HL-60 (cell line): ENCODE results near the gene IDH3G.
A peak's percentile ranks its signal among the peaks of the same experiment; 100 is the strongest.

Experiments used
- DNase-seq, 2 experiments: peaks; one replicate each; pipeline ENCODE4 v3.0.0-alpha.2; 2010 to 2020; ENCODE audit warnings: low read depth in 1 of 2, low spot score in 1 of 2
- H3K27ac ChIP-seq: fragments of 250-450 bp; sonication (Bioruptor Pico); replicated peaks from 2 replicates; pipeline ENCODE4 v1.5.1; 2020; ENCODE audit warnings: mild to moderate bottlenecking, moderate library complexity
- H3K27me3 ChIP-seq: fragments of 250-450 bp; sonication (Bioruptor Pico); 2 replicates; pipeline ENCODE4 v1.5.1; 2021; ENCODE audit warnings: mild to moderate bottlenecking, moderate library complexity; ENCODE audit not compliant: insufficient read depth, poor library complexity, severe bottlenecking
- H3K4me3 ChIP-seq: replicated peaks from 2 replicates; pipeline ENCODE4 v1.5.1; 2011; ENCODE audit warnings: mild to moderate bottlenecking, control low read depth, low read length; ENCODE audit not compliant: insufficient read depth
- CTCF ChIP-seq: IDR thresholded peaks from one replicate; pipeline ENCODE4 v1.5.1; 2011; ENCODE audit warnings: low read length, control low read depth, inconsistent platforms; ENCODE audit not compliant: insufficient read depth
- GABPA ChIP-seq: IDR thresholded peaks from 2 replicates; pipeline ENCODE4 v1.6.1; 2012; ENCODE audit warnings: low read depth
- POLR2AphosphoS5 ChIP-seq: IDR thresholded peaks from 2 replicates; pipeline ENCODE4 v1.6.1; 2012; ENCODE audit warnings: low read depth
- REST ChIP-seq: IDR thresholded peaks from 2 replicates; pipeline ENCODE4 v1.6.1; 2012; ENCODE audit warnings: low read depth; ENCODE audit not compliant: insufficient replicate concordance
- SPI1 ChIP-seq: IDR thresholded peaks from 2 replicates; pipeline ENCODE4 v1.6.1; 2012; ENCODE audit warnings: low read depth, mild to moderate bottlenecking, borderline replicate concordance

IDH3G gene

GRCh38 chrX:153830640-153831428 lies 36.7 kb upstream of the IDH3G start:
- no peak for DNase-seq
- Histone ChIP-seq H3K27me3 (peaks cover 18% of the 10 kb centered on the region), H3K27ac (no peak overlapping the region), H3K4me3 (no peak overlapping the region)
- TF ChIP-seq SPI1: no peak
- no peak for TF ChIP-seq CTCF
- TF ChIP-seq GABPA: no peak
- no peak for TF ChIP-seq POLR2AphosphoS5
- no peak for TF ChIP-seq REST

- TF ChIP-seq REST (no peak), CTCF (no peak), SPI1 (no peak), GABPA (no peak), POLR2AphosphoS5 (no peak)
- no peak for DNase-seq
- Histone ChIP-seq H3K4me3 (peak within 1 kb of the TSS; percentile 6; the same call in 1 of the 2 replicates), H3K27ac (no peak within 1 kb of the TSS), H3K27me3 (peaks cover 22% of the 10 kb centered on the region)
Observed at GRCh38 chrX:153829799-153830639, 35.8 kb upstream of the IDH3G start, which contains the start of gene PDZD4. Gene PDZD4 (minus strand): TSS chrX:153830544. CDS start chrX:153830298, 246 bp downstream.

GRCh38 chrX:153829549-153829798 lies 35.3 kb upstream of the IDH3G start:
- Histone ChIP-seq H3K4me3 (no peak overlapping the region), H3K27me3 (peaks cover 23% of the 10 kb centered on the region), H3K27ac (no peak overlapping the region)
- TF ChIP-seq REST (no peak), CTCF (no peak), SPI1 (no peak), POLR2AphosphoS5 (no peak), GABPA (no peak)
- DNase-seq: no peak
